ENCODE results near the gene CALML4. TPM values are rescaled to one million over a fixed set of nuclear protein-coding genes. Genes with fewer than 3 reads are reported as not detected.

CALML4 gene
- total RNA-seq, 4 donors from 2014 or later = 2.6 to 9.3 (median 4.6) TPM

DNA sequence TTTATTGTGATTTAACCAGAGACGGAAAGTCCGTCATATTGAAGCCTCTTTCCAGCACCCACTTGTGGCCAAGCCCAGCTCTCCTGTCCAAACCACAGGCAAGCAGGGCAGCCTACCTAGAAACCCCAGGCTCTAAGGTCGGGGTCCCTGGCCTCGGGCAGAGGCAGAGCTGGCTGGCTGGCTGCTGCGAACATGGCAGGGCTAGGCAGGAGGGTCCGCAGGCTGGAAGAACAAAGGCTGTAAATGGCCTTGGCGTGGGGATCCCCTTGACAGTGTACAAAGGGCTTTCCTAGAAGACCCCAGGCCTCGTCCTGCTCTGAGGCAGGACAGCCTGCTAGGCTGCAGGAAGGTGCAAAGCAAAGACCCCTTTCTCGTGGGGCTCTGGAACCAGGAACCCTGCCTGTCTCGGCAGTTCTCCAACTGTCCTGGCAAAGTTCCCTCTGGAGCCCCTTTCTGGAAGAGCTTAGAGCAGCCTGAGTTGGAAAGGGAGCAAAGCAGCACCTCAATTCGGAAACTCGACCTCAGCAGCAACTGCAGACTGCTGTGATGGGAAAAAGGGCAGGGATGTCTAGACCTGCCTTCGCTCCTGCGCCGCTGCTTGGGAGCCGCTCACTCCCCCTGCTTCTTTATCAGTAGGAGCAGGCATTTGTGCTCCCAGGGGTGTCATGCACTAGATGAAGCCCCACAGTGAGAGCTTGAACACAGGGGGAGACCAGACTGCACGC lies 8.5 kb downstream of the CALML4 start:
- intact Hi-C loops (cut with DNase I; ENCODE audit: low total_unique reads) = no loop called here
- TF ChIP-seq, protein P1, sequence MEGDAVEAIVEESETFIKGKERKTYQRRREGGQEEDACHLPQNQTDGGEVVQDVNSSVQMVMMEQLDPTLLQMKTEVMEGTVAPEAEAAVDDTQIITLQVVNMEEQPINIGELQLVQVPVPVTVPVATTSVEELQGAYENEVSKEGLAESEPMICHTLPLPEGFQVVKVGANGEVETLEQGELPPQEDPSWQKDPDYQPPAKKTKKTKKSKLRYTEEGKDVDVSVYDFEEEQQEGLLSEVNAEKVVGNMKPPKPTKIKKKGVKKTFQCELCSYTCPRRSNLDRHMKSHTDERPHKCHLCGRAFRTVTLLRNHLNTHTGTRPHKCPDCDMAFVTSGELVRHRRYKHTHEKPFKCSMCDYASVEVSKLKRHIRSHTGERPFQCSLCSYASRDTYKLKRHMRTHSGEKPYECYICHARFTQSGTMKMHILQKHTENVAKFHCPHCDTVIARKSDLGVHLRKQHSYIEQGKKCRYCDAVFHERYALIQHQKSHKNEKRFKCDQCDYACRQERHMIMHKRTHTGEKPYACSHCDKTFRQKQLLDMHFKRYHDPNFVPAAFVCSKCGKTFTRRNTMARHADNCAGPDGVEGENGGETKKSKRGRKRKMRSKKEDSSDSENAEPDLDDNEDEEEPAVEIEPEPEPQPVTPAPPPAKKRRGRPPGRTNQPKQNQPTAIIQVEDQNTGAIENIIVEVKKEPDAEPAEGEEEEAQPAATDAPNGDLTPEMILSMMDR (IDR thresholded peaks at IDR 0.05) = no peak
- TF ChIP-seq POLR2A (IDR thresholded peaks at IDR 0.05) = no peak
- no peak for DNase-seq (ENCODE audit: low spot score in 2 of 2)
- WGBS, 2 donors = 84 to 87% methylated on average over 17 of the region's 17 CpGs
- H3K4me3 ChIP-seq (ENCODE audit: low read depth, poor library complexity, severe bottlenecking) = no peak overlapping the region

DNA sequence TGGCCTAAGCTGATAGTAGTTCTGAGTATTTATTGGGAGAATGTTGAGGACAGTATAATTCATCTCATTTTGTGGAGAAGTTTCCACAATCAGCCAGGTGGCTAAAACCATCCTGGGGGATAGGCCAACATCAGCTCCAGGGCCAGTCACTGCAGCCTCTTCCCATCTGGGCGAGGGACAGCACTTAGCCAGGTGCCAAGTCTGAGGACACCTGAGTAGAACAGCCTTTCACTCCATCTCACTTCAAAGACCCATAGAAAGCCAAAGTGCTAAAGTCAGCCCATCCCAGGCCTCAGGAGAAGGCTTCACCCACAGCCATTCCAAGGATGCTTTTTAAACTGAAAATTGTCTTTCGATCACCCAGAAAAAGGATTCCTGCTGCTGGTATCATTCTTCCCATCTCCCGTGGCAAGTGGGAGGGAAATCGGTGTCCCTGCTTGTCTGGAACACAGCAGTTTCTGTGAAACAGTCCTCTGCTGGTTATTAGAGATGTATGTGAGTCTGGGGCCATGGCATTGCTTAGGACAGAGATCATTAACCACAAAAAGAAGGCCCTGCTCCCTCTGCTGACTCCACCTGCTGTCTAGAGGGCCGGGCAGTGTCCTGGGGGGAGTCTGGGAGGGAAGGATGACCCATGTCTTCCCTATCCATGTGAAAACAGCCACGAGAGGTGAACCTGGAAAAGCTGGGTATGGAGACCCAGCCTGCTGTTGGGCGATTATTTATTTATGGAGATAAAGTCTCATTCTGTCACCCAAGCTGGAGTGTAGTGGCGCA lies 9.6 kb downstream of the CALML4 start:
- intact Hi-C loops (cut with DNase I; ENCODE audit: low total_unique reads) = no loop called here
- 78 to 84% methylated on average over 8 of the region's 8 CpGs for WGBS, 2 donors
- no peak for DNase-seq (ENCODE audit: low spot score in 2 of 2)
- TF ChIP-seq POLR2A (IDR thresholded peaks at IDR 0.05) = no peak
- TF ChIP-seq, protein P1 (IDR thresholded peaks at IDR 0.05) = no peak
- no peak overlapping the region for H3K4me3 ChIP-seq (ENCODE audit: low read depth, poor library complexity, severe bottlenecking)

DNA sequence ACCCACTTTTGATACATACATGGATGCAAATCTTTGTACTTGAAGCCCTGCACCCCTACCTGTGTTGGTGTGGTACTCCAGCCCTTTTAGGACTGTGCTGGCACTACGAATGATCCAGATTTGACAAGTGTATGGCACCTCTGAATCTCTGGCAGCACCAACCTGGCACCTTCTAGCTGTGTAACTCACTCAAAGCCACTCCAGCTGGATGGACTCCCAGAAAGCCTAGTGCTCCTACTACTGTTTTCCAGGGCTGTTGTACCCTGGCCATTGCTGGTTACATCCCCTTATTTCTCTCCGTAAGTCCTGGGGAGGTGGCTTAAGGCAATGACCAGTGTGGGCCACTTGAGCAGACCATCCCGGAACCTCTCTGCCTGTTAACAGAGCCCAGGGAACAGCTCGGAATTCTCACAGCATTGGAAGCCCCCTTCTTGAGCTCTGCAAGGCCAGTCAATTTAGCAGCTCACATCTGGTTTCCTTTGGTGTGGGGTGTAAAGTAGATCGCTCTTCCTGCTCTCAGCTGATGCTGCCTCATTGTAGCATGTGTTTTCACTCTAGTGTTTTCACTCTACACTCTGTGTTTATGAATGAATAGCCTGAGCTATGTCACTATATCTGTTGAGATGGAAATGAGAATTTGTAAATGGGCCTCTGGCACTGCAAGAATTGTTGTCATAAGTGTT lies 12.2 kb downstream of the CALML4 start:
- H3K4me3 ChIP-seq (ENCODE audit: low read depth, poor library complexity, severe bottlenecking) = no peak overlapping the region
- no peak for DNase-seq (ENCODE audit: low spot score in 2 of 2)
- intact Hi-C loops (cut with DNase I; ENCODE audit: low total_unique reads) = no loop called here
- TF ChIP-seq, protein P1 (IDR thresholded peaks at IDR 0.05) = no peak
- TF ChIP-seq POLR2A (IDR thresholded peaks at IDR 0.05) = no peak
- WGBS, 2 donors = 75 to 78% methylated on average over 5 of the region's 5 CpGs

DNA sequence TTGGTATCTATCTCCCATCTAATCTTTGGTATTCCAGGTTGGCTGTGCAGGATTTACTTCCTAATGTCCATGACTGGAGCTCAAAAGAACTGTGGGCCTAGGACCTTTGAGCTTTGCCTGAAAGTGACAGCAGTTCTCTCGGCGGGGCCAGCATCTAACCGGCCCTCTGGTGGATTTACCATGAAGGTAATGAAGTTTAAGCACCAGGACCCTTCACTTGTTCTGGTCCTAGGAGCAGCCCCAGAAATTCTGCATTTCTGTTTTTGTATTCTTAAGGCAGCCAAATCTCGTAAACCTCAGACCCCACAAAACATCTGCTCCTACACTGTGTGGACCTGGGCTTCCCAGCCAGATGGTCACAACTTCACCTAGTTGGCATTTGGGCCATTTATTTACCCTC lies 13.0 kb downstream of the CALML4 start:
- WGBS, 2 donors = 93 to 96% methylated on average over 4 of the region's 4 CpGs
- TF ChIP-seq, protein P1 (IDR thresholded peaks at IDR 0.05) = no peak
- no peak for TF ChIP-seq POLR2A (IDR thresholded peaks at IDR 0.05)
- no peak for DNase-seq (ENCODE audit: low spot score in 2 of 2)
- intact Hi-C loops (cut with DNase I; ENCODE audit: low total_unique reads) = no loop called here
- H3K4me3 ChIP-seq (ENCODE audit: low read depth, poor library complexity, severe bottlenecking) = no peak overlapping the region

DNA sequence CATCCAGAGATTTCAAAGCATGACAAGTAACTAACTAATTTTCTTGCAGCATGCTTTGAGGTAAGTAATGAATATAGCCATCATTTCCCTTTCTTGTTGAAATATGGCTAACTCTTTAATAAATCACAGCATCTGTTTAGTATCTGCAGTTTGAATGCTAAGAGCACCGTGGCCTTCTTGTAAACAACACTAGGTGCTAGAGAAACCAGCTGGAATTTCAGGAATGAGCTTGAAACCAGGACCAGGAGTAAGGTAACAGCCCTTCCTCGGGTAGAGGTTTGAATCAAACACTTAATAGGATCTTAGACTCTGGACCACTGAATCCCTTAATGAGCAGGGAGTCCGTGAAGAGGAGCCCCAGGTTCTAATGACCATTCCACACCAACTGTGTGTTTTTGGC lies 13.6 kb downstream of the CALML4 start:
- intact Hi-C loops (cut with DNase I; ENCODE audit: low total_unique reads) = no loop called here
- TF ChIP-seq, protein P1 (IDR thresholded peaks at IDR 0.05) = no peak
- no peak for TF ChIP-seq POLR2A (IDR thresholded peaks at IDR 0.05)
- WGBS, 2 donors = 62 to 65% methylated on average over 3 of the region's 3 CpGs
- H3K4me3 ChIP-seq (ENCODE audit: low read depth, poor library complexity, severe bottlenecking) = no peak overlapping the region
- no peak for DNase-seq (ENCODE audit: low spot score in 2 of 2)

Measured in lower leg skin (tissue), 4 donors.